Subcutaneous adipose tissue (tissue), 4 donors: ENCODE measurements around the gene HARS1. TPM values are rescaled to one million over a fixed set of nuclear protein-coding genes. Genes with fewer than 3 reads are reported as not detected.

ENCODE experiments used
- CTCF ChIP-seq: fragments of 450-650 bp; IDR thresholded peaks from one replicate; pipeline ENCODE4 v1.5.1; 2016; ENCODE audit warnings: low read depth, mild to moderate bottlenecking, control low read depth, antibody characterized with exemption, moderate library complexity
- total RNA-seq, 4 donors: library from RNA; depleted of rRNA; stranded (reverse); fragments of >200 nt; gene quantifications; one replicate each; pipeline ENCODE4 v1.1.0, GENCODE V29; 2016

HARS1 gene
- total RNA-seq, 4 donors from 2014 or later = 38.4 to 49.8 (median 47.4) TPM

GRCh38 chr5:140671472-140672125 is 19.6 kb downstream of the HARS1 start:
- no peak for TF ChIP-seq CTCF

GRCh38 chr5:140664359-140665119 is 26.6 kb downstream of the HARS1 start, which contains the start of gene WDR55:
Gene WDR55 (plus strand): TSS chr5:140664904. CDS start chr5:140664913, 9 bp downstream.
- no peak for TF ChIP-seq CTCF

GRCh38 chr5:140664030-140664358 is 27.2 kb downstream of the HARS1 start:
- TF ChIP-seq CTCF = no peak

- no peak for TF ChIP-seq CTCF
These were observed 32.3 kb downstream of the HARS1 start for GRCh38 chr5:140658870-140659269.

- TF ChIP-seq CTCF = no peak
These were observed 44.1 kb downstream of the HARS1 start for GRCh38 chr5:140647042-140647419.

- TF ChIP-seq CTCF = no peak
These were observed 48.5 kb downstream of the HARS1 start for GRCh38 chr5:140642718-140643117.

GRCh38 chr5:140641716-140642115 is 49.5 kb downstream of the HARS1 start:
- TF ChIP-seq CTCF = no peak
